PC-3 (cell line): ENCODE data around the gene MGST3. TPM values are rescaled to one million over a fixed set of nuclear protein-coding genes. Genes with fewer than 3 reads are reported as not detected.

ENCODE experiments used
- ATAC-seq: fragments of 200-7000 bp; cut with Tn5 transposase; 2 replicates; pipeline ENCODE4 v1.9.1; 2020; ENCODE audit warnings: mild to moderate bottlenecking, moderate library complexity
- BruUV-seq: library from RNA; stranded (reverse); fragments of 400-500 nt; replicated peaks from 2 replicates; lab custom pipeline; 2021; lab: Mats Ljungman, UMichigan
- CTCF ChIA-PET: fragments of 300-600 bp; sonication (Branson Sonifier 250); formaldehyde crosslinking; loops from one replicate; lab custom pipeline; 2022; ENCODE audit warnings: antibody characterized with exemption; lab: Charles Lee
- POLR2A ChIA-PET: fragments of 300-600 bp; sonication (Branson Sonifier 250); formaldehyde crosslinking; loops from one replicate; lab custom pipeline; 2022; ENCODE audit warnings: antibody characterized with exemption; ENCODE audit not compliant: unreplicated experiment; lab: Charles Lee
- DNase-seq: peaks from one replicate; pipeline ENCODE4 v3.0.0-alpha.2; 2015
- H2AFZ ChIP-seq: fragments of 300-600 bp; sonication (generic); 2 replicates; pipeline ENCODE4 v1.6.0; 2016; ENCODE audit warnings: antibody characterized with exemption, low read length
- H3F3A ChIP-seq: fragments of 300-600 bp; sonication (generic); one replicate; pipeline ENCODE4 v1.6.0; 2017; ENCODE audit warnings: antibody characterized with exemption, low read length, control low read depth, mild to moderate bottlenecking; ENCODE audit not compliant: unreplicated experiment
- H3K27ac ChIP-seq: fragments of 300-600 bp; sonication (generic); 2 replicates; pipeline ENCODE4 v1.5.1; 2016; ENCODE audit warnings: mild to moderate bottlenecking, low read length
- H3K27me3 ChIP-seq: fragments of 300-600 bp; sonication (generic); 2 replicates; pipeline ENCODE4 v1.6.1; 2016; ENCODE audit warnings: low read length, mixed read lengths
- H3K36me3 ChIP-seq: fragments of 300-600 bp; sonication (generic); 2 replicates; pipeline ENCODE4 v1.6.1; 2016; ENCODE audit warnings: low read depth, mixed run types, low read length, mixed read lengths
- H3K4me1 ChIP-seq: fragments of 300-600 bp; sonication (generic); 2 replicates; pipeline ENCODE4 v1.5.1; 2016; ENCODE audit warnings: low read length; ENCODE audit not compliant: insufficient read depth
- H3K4me2 ChIP-seq: fragments of 300-600 bp; sonication (generic); 2 replicates; pipeline ENCODE4 v1.6.0; 2016; ENCODE audit warnings: low read length
- H3K4me3 ChIP-seq: fragments of 300-600 bp; sonication (generic); 2 replicates; pipeline ENCODE4 v1.5.1; 2016; ENCODE audit warnings: mild to moderate bottlenecking, low read length, mixed read lengths
- H3K79me2 ChIP-seq: fragments of 300-600 bp; sonication (generic); 2 replicates; pipeline ENCODE4 v1.6.1; 2017; ENCODE audit warnings: low read length, mixed read lengths
- H3K9ac ChIP-seq: fragments of 300-600 bp; sonication (generic); 2 replicates; pipeline ENCODE4 v1.6.0; 2016; ENCODE audit warnings: mild to moderate bottlenecking, low read length
- H3K9me2 ChIP-seq: fragments of 300-600 bp; sonication (generic); replicated peaks from 2 replicates; pipeline ENCODE4 v1.6.1; 2016; ENCODE audit warnings: mixed run types, low read length, mixed read lengths
- H3K9me3 ChIP-seq: fragments of 300-600 bp; sonication (generic); 2 replicates; pipeline ENCODE4 v1.6.1; 2016; ENCODE audit warnings: low read length, mixed read lengths
- H4K20me1 ChIP-seq: fragments of 300-600 bp; sonication (generic); 2 replicates; pipeline ENCODE4 v1.6.1; 2016; ENCODE audit warnings: low read length, mixed read lengths
- EZH2 ChIP-seq: fragments of 300-600 bp; sonication (generic); IDR thresholded peaks from one replicate; pipeline ENCODE4 v1.6.1; 2017; ENCODE audit warnings: antibody characterized with exemption, mild to moderate bottlenecking, low read length; ENCODE audit not compliant: unreplicated experiment
- EZH2phosphoT487 ChIP-seq: fragments of 300-600 bp; sonication (generic); IDR thresholded peaks from 2 replicates; pipeline ENCODE4 v1.6.1; 2018; ENCODE audit warnings: mild to moderate bottlenecking, antibody characterized with exemption, low read length, borderline replicate concordance
- intact Hi-C: fragments of 100-400 bp; cut with micrococcal nuclease; formaldehyde crosslinking; loops from 2 replicates; pipeline ENCODE4 v1.9.0; 2023
- total RNA-seq: library from RNA; depleted of rRNA; stranded (reverse); fragments of >200 nt; gene quantifications from 2 replicates; pipeline ENCODE4 v1.2.3, GENCODE V29; 2014
- TF ChIP-seq, protein P1 (sequence below): fragments of 300-600 bp; sonication (generic); conservative IDR thresholded peaks from 2 replicates; pipeline ENCODE4 v1.5.1; 2017; ENCODE audit warnings: antibody characterized with exemption, low read depth, mild to moderate bottlenecking, low read length

MGST3 gene
- total RNA-seq, 1 experiment from 2014 or later = 168 TPM

GRCh38 chr1:165644064-165644735 is 13.2 kb downstream of the MGST3 start:
- no peaks in the 10 kb centered on the region for H4K20me1 ChIP-seq
- ChIA-PET POLR2A (no interaction called here), CTCF (no interaction called here)
- DNase-seq (peak; percentile 81), ATAC-seq (peak; percentile 94)
- H2AFZ ChIP-seq = no peak overlapping the region
- no peak overlapping the region for H3K9ac ChIP-seq
- H3K27me3 ChIP-seq = no peaks in the 10 kb centered on the region
- TF ChIP-seq, protein P1, sequence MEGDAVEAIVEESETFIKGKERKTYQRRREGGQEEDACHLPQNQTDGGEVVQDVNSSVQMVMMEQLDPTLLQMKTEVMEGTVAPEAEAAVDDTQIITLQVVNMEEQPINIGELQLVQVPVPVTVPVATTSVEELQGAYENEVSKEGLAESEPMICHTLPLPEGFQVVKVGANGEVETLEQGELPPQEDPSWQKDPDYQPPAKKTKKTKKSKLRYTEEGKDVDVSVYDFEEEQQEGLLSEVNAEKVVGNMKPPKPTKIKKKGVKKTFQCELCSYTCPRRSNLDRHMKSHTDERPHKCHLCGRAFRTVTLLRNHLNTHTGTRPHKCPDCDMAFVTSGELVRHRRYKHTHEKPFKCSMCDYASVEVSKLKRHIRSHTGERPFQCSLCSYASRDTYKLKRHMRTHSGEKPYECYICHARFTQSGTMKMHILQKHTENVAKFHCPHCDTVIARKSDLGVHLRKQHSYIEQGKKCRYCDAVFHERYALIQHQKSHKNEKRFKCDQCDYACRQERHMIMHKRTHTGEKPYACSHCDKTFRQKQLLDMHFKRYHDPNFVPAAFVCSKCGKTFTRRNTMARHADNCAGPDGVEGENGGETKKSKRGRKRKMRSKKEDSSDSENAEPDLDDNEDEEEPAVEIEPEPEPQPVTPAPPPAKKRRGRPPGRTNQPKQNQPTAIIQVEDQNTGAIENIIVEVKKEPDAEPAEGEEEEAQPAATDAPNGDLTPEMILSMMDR = no peak
- H3F3A ChIP-seq = no peaks in the 10 kb centered on the region
- peaks cover under 1% of the 10 kb centered on the region; the same call in 1 of the 2 replicates for H3K36me3 ChIP-seq
- peaks cover 10% of the 10 kb centered on the region for H3K79me2 ChIP-seq
- no TSS peak for BruUV-seq
- no peaks in the 10 kb centered on the region for H3K9me3 ChIP-seq
- H3K27ac ChIP-seq = peak overlapping the region; percentile 11; the same call in 1 of the 2 replicates
- intact Hi-C loops = no loop called here
- no peak overlapping the region for H3K4me2 ChIP-seq
- H3K4me3 ChIP-seq = no peak overlapping the region
- H3K9me2 ChIP-seq = no peaks in the 10 kb centered on the region
- peaks cover 23% of the 10 kb centered on the region for H3K4me1 ChIP-seq

DNA sequence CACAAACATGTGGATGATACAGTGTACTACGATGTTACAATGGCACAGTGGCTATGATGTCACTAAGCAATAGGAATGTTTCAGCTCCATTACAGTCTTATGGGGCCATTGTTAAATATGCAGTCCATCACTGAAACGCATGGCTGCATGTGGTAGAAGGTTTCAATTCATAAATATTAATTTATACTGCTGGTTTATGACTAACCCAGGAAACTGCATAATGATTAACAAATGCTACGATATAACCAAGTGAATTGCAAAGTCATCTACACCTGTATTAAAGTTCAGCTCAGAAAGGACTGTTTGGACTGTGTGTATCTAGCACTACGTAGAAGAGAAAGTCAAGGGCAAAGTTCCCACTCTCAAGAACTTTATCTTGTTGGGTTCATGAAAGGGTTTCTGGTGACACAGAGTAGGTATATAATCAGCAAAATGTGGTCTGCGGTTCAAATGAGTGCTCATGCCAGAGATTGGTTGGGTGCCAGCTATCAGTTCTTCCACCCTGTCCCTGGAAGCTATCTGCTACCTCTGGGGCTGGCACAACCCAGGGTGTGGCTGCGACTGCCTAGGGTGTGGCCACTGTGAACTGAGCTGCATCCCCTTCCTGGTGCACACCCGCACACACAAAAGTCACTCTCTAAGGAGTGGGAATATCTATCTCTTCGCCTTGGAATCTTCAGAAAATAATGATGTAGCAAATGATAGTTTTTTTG is 14.8 kb downstream of the MGST3 start:
- BruUV-seq = no TSS peak
- intact Hi-C loops = no loop called here
- POLR2A ChIA-PET = no interaction called here

More for the DNA sequence above, 14.8 kb downstream of the MGST3 start:
- TF ChIP-seq, protein P1 = no peak
- no peak for TF ChIP-seq EZH2
- TF ChIP-seq EZH2phosphoT487 = no peak
- H3K9me2 ChIP-seq = no peaks in the 10 kb centered on the region
- ATAC-seq = peak; percentile 46
- peak; percentile 44 for DNase-seq
- H3K9ac ChIP-seq = no peak overlapping the region
- no peaks in the 10 kb centered on the region for H3F3A ChIP-seq
- H3K27me3 ChIP-seq = no peaks in the 10 kb centered on the region
- no peaks in the 10 kb centered on the region for H4K20me1 ChIP-seq
- CTCF ChIA-PET = no interaction called here
- peak overlapping the region; percentile 26 for H3K4me2 ChIP-seq
- peaks cover 23% of the 10 kb centered on the region for H3K4me1 ChIP-seq
- H3K79me2 ChIP-seq = peaks cover 10% of the 10 kb centered on the region; the same call in 1 of the 2 replicates
- H3K4me3 ChIP-seq = no peak overlapping the region
- H3K36me3 ChIP-seq = peaks cover 3% of the 10 kb centered on the region; the same call in 1 of the 2 replicates
- peak overlapping the region; percentile 15 for H3K27ac ChIP-seq
- H3K9me3 ChIP-seq = no peaks in the 10 kb centered on the region
- no peak overlapping the region for H2AFZ ChIP-seq
